BJ (cell line): ENCODE data around the gene FOLR3. TPM values are rescaled to one million over a fixed set of nuclear protein-coding genes. Genes with fewer than 3 reads are reported as not detected.

ENCODE experiments used
- CTCF ChIA-PET: fragments of 350-600 bp; formaldehyde crosslinking; extraction: SDS; loops from one replicate; lab custom pipeline; 2021; ENCODE audit warnings: antibody characterized with exemption, inconsistent platforms; lab: Yijun Ruan, JAX
- POLR2A ChIA-PET: fragments of 300-600 bp; sonication (Branson Sonifier 250); formaldehyde crosslinking; extraction: SDS; loops from one replicate; lab custom pipeline; 2021; ENCODE audit warnings: antibody characterized with exemption; lab: Charles Lee
- DNase-seq: peaks from one replicate; pipeline ENCODE4 v3.0.0-alpha.2; 2011; ENCODE audit warnings: low read depth
- H3K27me3 ChIP-seq: 2 replicates; pipeline ENCODE4 v1.6.0; 2011; ENCODE audit warnings: low read length; ENCODE audit not compliant: control insufficient read depth, insufficient read depth
- H3K36me3 ChIP-seq: 2 replicates; pipeline ENCODE4 v1.5.1; 2011; ENCODE audit warnings: low read length; ENCODE audit not compliant: control insufficient read depth, insufficient read depth
- H3K4me3 ChIP-seq: 2 replicates; pipeline ENCODE4 v1.5.1; 2011; ENCODE audit warnings: low read depth, mild to moderate bottlenecking, control low read depth, low read length
- polyA plus RNA-seq: library from polyadenylated mRNA; depleted of rRNA; stranded (reverse); fragments of >200 nt; gene quantifications from 2 replicates; pipeline ENCODE4 v1.2.3, GENCODE V29; 2011
- TF ChIP-seq, protein P1 (sequence below): IDR thresholded peaks from 2 replicates; pipeline ENCODE4 v1.5.1; 2011; ENCODE audit warnings: low read depth, mild to moderate bottlenecking, control low read depth, inconsistent platforms, low read length, moderate library complexity; ENCODE audit not compliant: insufficient read depth

FOLR3 gene
- polyA plus RNA-seq, 1 experiment: 0.85 TPM

DNA sequence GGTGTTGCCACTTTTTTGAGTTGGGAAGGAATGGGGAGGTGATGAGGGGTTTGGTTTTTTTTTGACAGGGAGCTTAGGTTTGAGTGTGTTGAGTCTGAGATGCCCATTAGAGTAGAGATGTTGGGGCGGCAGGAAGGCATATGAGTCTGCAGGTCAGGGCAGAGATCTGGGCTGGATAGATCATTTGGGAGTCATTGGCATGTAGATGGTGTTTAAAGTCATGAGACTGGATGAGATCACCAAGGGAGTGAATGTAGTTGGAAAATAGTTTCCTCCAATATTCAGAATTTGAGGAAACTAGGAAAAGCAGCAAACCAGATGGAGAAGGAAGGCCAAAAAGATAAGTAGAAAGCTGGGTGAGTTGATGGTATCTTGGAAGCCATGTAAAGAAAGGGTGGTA, 21.0 kb upstream of the FOLR3 start:
- CTCF ChIA-PET: no interaction called here
- POLR2A ChIA-PET: no interaction called here
- TF ChIP-seq, protein P1, sequence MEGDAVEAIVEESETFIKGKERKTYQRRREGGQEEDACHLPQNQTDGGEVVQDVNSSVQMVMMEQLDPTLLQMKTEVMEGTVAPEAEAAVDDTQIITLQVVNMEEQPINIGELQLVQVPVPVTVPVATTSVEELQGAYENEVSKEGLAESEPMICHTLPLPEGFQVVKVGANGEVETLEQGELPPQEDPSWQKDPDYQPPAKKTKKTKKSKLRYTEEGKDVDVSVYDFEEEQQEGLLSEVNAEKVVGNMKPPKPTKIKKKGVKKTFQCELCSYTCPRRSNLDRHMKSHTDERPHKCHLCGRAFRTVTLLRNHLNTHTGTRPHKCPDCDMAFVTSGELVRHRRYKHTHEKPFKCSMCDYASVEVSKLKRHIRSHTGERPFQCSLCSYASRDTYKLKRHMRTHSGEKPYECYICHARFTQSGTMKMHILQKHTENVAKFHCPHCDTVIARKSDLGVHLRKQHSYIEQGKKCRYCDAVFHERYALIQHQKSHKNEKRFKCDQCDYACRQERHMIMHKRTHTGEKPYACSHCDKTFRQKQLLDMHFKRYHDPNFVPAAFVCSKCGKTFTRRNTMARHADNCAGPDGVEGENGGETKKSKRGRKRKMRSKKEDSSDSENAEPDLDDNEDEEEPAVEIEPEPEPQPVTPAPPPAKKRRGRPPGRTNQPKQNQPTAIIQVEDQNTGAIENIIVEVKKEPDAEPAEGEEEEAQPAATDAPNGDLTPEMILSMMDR: no peak
- no peak for DNase-seq
- H3K36me3 ChIP-seq: peaks cover 6% of the 10 kb centered on the region
- H3K4me3 ChIP-seq: no peak overlapping the region
- H3K27me3 ChIP-seq: no peaks in the 10 kb centered on the region

DNA sequence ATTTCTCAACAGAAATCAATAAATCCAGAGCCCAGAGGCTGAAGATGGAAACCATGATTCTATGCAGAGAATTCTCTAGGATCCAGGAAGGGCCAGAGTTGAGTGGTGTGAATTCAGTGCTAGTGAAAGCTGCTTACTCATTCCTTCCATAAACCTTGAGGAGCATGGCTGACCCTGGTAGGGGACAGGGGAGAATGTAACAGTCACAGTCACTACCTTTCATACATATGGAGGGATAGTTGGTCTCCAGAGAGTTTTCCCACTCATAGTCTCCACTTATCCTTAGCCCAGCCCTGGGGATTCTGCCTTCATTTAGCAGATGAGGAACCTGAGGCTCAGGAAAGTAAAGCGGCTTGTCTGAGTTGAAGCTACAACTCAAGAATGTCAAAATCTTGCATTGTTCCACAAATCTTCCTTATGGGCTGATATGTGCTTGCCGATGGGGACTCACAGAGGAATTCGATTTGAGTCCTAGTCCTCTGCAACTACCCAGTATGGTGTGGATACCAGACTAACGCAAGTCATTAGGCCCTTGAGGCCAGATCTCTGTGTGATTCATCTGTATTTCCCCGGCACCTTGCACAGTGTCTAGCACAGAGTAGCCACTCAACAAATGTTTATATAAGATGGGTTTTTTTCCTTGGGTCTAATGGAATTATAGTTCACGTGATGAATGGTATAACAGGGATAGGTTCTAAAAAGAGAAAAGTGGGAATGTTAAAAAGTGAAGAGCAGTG, 19.3 kb upstream of the FOLR3 start:
- ChIA-PET CTCF (interaction anchor here (1.0 to 1.5 kb wide), 2 partner anchors 28 to 76 kb away, joined by 3 to 6 read pairs; no protein-coding TSS in a partner anchor), POLR2A (no interaction called here)
- DNase-seq: no peak
- H3K27me3 ChIP-seq: no peaks in the 10 kb centered on the region
- H3K36me3 ChIP-seq: no peaks in the 10 kb centered on the region
- no peak overlapping the region for H3K4me3 ChIP-seq
- TF ChIP-seq, protein P1: no peak

DNA sequence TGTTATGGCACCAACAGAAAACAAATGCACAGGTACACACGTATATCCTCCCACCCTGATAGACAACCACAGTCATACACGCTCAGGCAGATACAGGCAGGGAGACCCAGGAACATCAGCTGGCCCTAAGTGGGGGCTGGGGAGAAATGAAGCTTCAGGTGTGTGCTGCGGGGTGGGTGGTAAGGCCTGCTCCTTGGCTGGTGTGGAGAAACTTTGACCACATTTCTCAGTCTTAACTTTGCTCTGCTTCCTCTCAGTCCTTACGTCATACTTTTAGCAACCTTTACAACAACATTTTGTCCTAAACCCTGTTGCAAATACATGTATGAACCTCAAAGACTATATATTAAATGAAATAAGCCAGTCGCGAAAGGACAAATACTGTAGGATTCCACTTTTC, 16.3 kb upstream of the FOLR3 start:
- DNase-seq: no peak
- H3K4me3 ChIP-seq: no peak overlapping the region
- CTCF ChIA-PET: interaction anchor here (0.7 kb wide), 1 partner anchor 17 kb away, joined by 3 read pairs; no protein-coding TSS in a partner anchor
- TF ChIP-seq, protein P1: no peak
- H3K36me3 ChIP-seq: no peaks in the 10 kb centered on the region
- H3K27me3 ChIP-seq: no peaks in the 10 kb centered on the region
- POLR2A ChIA-PET: no interaction called here

DNA sequence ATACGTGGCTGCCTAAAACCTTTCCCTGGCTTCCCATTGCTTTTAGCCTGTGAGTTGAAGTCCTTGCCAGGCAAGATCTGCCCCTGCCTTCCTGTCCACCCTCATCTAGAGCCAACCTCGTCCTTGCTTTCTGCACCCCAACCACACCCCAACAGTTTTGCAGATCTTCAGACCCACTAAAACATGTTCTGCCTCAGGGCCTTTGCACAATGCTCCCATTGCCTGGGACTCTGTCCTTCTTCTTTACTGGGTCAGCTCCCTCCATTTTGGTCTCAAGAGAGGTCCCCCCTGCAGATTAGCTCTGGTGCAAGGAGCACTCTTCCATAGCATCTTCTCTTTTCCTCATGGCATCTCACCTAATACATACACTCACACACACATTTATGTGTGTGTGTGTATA, 14.6 kb upstream of the FOLR3 start:
- POLR2A ChIA-PET: no interaction called here
- no peaks in the 10 kb centered on the region for H3K36me3 ChIP-seq
- DNase-seq: no peak
- TF ChIP-seq, protein P1: no peak
- no peaks in the 10 kb centered on the region for H3K27me3 ChIP-seq
- H3K4me3 ChIP-seq: no peak overlapping the region
- CTCF ChIA-PET: interaction anchor here (1.0 to 1.4 kb wide), 2 partner anchors 23 to 61 kb away, joined by 3 to 4 read pairs; no protein-coding TSS in a partner anchor

DNA sequence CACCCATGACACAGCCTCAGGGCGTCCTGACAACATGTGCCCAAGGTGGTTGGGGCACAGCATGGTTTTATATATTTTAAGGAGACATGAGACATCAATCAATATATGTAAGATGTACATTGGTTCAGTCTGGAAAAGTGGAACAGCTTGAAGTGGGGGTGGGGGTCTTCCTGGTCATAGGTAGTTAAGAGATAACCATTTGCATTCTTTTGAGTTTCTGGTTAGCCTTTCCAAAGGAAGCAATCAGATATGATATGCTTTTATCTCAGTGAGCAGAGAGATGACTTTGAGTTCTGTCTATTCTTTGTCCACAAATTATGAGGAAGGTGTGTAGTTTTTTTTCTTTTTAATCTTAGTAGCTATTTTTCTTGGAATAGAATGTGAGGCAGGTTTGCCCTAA, 12.9 kb upstream of the FOLR3 start:
- H3K27me3 ChIP-seq: no peaks in the 10 kb centered on the region
- no peak for DNase-seq
- TF ChIP-seq, protein P1: no peak
- CTCF ChIA-PET: interaction anchor here (2.7 kb wide), 1 partner anchor 21 kb away, joined by 11 read pairs; no protein-coding TSS in a partner anchor
- POLR2A ChIA-PET: no interaction called here
- no peak overlapping the region for H3K4me3 ChIP-seq
- H3K36me3 ChIP-seq: no peaks in the 10 kb centered on the region
